Right cardiac atrium (tissue), 5 donors: Measurements from ENCODE around the gene CCNDBP1. TPM values are rescaled to one million over a fixed set of nuclear protein-coding genes. Genes with fewer than 3 reads are reported as not detected.
"Not testable (repeated sequence)": the region's sequence is repeated elsewhere in the genome, so short reads cannot be mapped to it uniquely, and the experiment has no call there.

Experiments
- ATAC-seq, 2 donors: fragments of 200-7000 bp; cut with Tn5 transposase; one replicate each; pipeline versions ENCODE4 v1.8.0 to v1.9.1; 2020; ENCODE audit warnings: moderate library complexity in 2 of 2, mild to moderate bottlenecking in 1 of 2
- DNase-seq, 3 donors: peaks; one replicate each; pipeline ENCODE4 v3.0.0-alpha.2; 2020
- H3K27ac ChIP-seq: one replicate; pipeline ENCODE4 v1.5.1; 2013; ENCODE audit warnings: mild to moderate bottlenecking, low read length, control low read depth, moderate library complexity
- H3K27me3 ChIP-seq: one replicate; pipeline ENCODE4 v1.6.1; 2013; ENCODE audit not compliant: control insufficient read depth, insufficient read depth
- H3K4me1 ChIP-seq: one replicate; pipeline ENCODE4 v1.6.1; 2013; ENCODE audit warnings: low read length; ENCODE audit not compliant: control insufficient read depth, insufficient read depth
- H3K4me3 ChIP-seq: one replicate; pipeline ENCODE4 v1.5.1; 2013; ENCODE audit warnings: low read length, control low read depth
- H3K9me3 ChIP-seq: one replicate; pipeline ENCODE4 v1.6.1; 2013; ENCODE audit warnings: low read length; ENCODE audit not compliant: control insufficient read depth
- WGBS: extraction: QIAGEN DNeasy Blood & Tissue Kit; methylation state at CpG from one replicate; pipeline ENCODE4 v1.1.7; 2013; 5-methylcytosine and 5-hydroxymethylcytosine counted together
- intact Hi-C, 4 donors: fragments of 100-400 bp; cut with DNase I; formaldehyde crosslinking; loops; one replicate each; pipeline versions ENCODE4 v1.11.0 to v1.14.0; 2022 to 2023
- long read RNA-seq, 4 donors: library from polyadenylated mRNA; unstranded; transcript quantifications; one replicate each; pipeline ENCODE4 v2.0.0, GENCODE V29; 2020 to 2021
- polyA plus RNA-seq: library from polyadenylated mRNA; stranded (reverse); fragments of 200-250 nt; gene quantifications from one replicate; pipeline ENCODE4 v1.2.3, GENCODE V29; 2013
- total RNA-seq, 4 donors: library from RNA; stranded (reverse); fragmentation: NEBNext Ultra II Directional; extraction: Animal tissue kit (Norgen Biotek cat#: 25700); gene quantifications; one replicate each; pipeline ENCODE4 v1.2.1, GENCODE V29; 2021
- donor health status: healthy with polysubstance abuse.
- donor health status: DM: no; HTN: yes; CAD: no.
- donor health status: DM: no; HTN: no; CAD: no.
- donor health status: DM: no; HTN: yes; CAD: no; lungs with severe emphysema.
- donor health status: DM: yes; HTN: yes; CAD: no.

CCNDBP1 gene
- total RNA-seq (10 to 100 TPM; 41.4 to 55.6 (median 53.7) TPM), polyA plus RNA-seq (45.7 TPM)
- long read RNA-seq, donor 1, transcript CCNDBP1-201 (11 exons, 3,660 nt): major isoform, 136 of 156 reads
- long read RNA-seq, donor 1, partial matches to known transcripts: 10 of 156 reads
- long read RNA-seq, donor 1, other reads (novel, unspliced or antisense): 8 of 156 reads
- long read RNA-seq, donor 2, transcript CCNDBP1-201 (11 exons, 3,660 nt): major isoform, 43 of 54 reads
- long read RNA-seq, donor 2, partial matches to known transcripts: 3 of 54 reads
- long read RNA-seq, donor 2, other reads (novel, unspliced or antisense): 5 of 54 reads
- long read RNA-seq, donor 3, transcript CCNDBP1-201 (11 exons, 3,660 nt): major isoform, 218 of 260 reads
- long read RNA-seq, donor 3, transcript CCNDBP1-215 (9 exons, 1,356 nt): minor isoform, 5 of 260 reads
- long read RNA-seq, donor 3, transcript CCNDBP1-208 (12 exons, 1,634 nt): minor isoform, 6 of 260 reads
- long read RNA-seq, donor 3, partial matches to known transcripts: 8 of 260 reads
- long read RNA-seq, donor 3, other reads (novel, unspliced or antisense): 17 of 260 reads
- long read RNA-seq, donor 4, transcript CCNDBP1-201 (11 exons, 3,660 nt): major isoform, 47 of 59 reads
- long read RNA-seq, donor 4, partial matches to known transcripts: 8 of 59 reads
- long read RNA-seq, donor 4, other reads (novel, unspliced or antisense): 0 of 59 reads

- intact Hi-C loops: no loop called here
- ATAC-seq (peak; percentile 99), DNase-seq (peak; percentile 98 to 99 (median 99))
- Histone ChIP-seq H3K27ac (peak within 1 kb of the TSS; percentile 88), H3K27me3 (no peaks in the 10 kb centered on the region), H3K9me3 (no peaks in the 10 kb centered on the region), H3K4me1 (peaks cover 3% of the 10 kb centered on the region), H3K4me3 (peak within 1 kb of the TSS; percentile 86)
- under 1% methylated on average over 69 of the region's 69 CpGs for WGBS
These were observed at the start of gene CCNDBP1 for GRCh38 chr15:43185157-43186002. CCNDBP1 (plus strand) TSS chr15:43185403; CDS start chr15:43185499, 96 bp downstream.

GRCh38 chr15:43143203-43143941 is 41.8 kb upstream of the CCNDBP1 start:
- Histone ChIP-seq H3K4me1 (no peaks in the 10 kb centered on the region), H3K27me3 (no peaks in the 10 kb centered on the region), H3K27ac (no peak overlapping the region), H3K9me3 (no peaks in the 10 kb centered on the region), H3K4me3 (no peak overlapping the region)
- DNase-seq (no peak), ATAC-seq (no peak)
- WGBS: 93% methylated on average over 4 of the region's 4 CpGs
- intact Hi-C loops: no loop called here

GRCh38 chr15:43144512-43144911 is 40.7 kb upstream of the CCNDBP1 start:
- H3K27ac ChIP-seq: no peak overlapping the region
- H3K4me3 ChIP-seq: no peak overlapping the region
- no peaks in the 10 kb centered on the region for H3K27me3 ChIP-seq
- H3K4me1 ChIP-seq: no peaks in the 10 kb centered on the region
- H3K9me3 ChIP-seq: no peaks in the 10 kb centered on the region
- no peak for ATAC-seq
- intact Hi-C loops: no loop called here
- DNase-seq: no peak

GRCh38 chr15:43146184-43146583 is 39.0 kb upstream of the CCNDBP1 start:
- Histone ChIP-seq H3K27ac (no peak overlapping the region), H3K27me3 (no peaks in the 10 kb centered on the region), H3K4me1 (no peaks in the 10 kb centered on the region), H3K9me3 (no peaks in the 10 kb centered on the region), H3K4me3 (no peak overlapping the region)
- DNase-seq (no peak), ATAC-seq (no peak)
- 94% methylated on average over 5 of the region's 5 CpGs for WGBS
- intact Hi-C loops: no loop called here

- Histone ChIP-seq H3K4me3 (no peak overlapping the region), H3K27ac (no peak overlapping the region), H3K27me3 (no peaks in the 10 kb centered on the region), H3K9me3 (no peaks in the 10 kb centered on the region), H3K4me1 (no peaks in the 10 kb centered on the region)
- intact Hi-C loops: no loop called here
- ATAC-seq (no peak), DNase-seq (no peak)
- 92% methylated on average over 5 of the region's 5 CpGs for WGBS
These were observed 34.8 kb upstream of the CCNDBP1 start for GRCh38 chr15:43150191-43150929.

GRCh38 chr15:43151688-43152087 is 33.5 kb upstream of the CCNDBP1 start:
- Histone ChIP-seq H3K4me1 (no peaks in the 10 kb centered on the region), H3K9me3 (no peaks in the 10 kb centered on the region), H3K27ac (no peak overlapping the region), H3K4me3 (no peak overlapping the region), H3K27me3 (no peaks in the 10 kb centered on the region)
- ATAC-seq: no peak
- no peak for DNase-seq
- intact Hi-C loops: no loop called here
- WGBS: 93% methylated on average over 2 of the region's 2 CpGs

GRCh38 chr15:43153269-43153668 is 31.9 kb upstream of the CCNDBP1 start:
- Histone ChIP-seq H3K27ac (no peak overlapping the region), H3K4me3 (no peak overlapping the region), H3K27me3 (no peaks in the 10 kb centered on the region), H3K4me1 (no peaks in the 10 kb centered on the region), H3K9me3 (no peaks in the 10 kb centered on the region)
- ATAC-seq (no peak), DNase-seq (no peak)
- intact Hi-C loops: no loop called here

GRCh38 chr15:43165801-43166325 is 19.3 kb upstream of the CCNDBP1 start:
- Histone ChIP-seq H3K9me3 (no peaks in the 10 kb centered on the region), H3K27me3 (no peaks in the 10 kb centered on the region), H3K27ac (no peak overlapping the region), H3K4me3 (no peak overlapping the region), H3K4me1 (no peaks in the 10 kb centered on the region)
- no peak for ATAC-seq
- DNase-seq: no peak
- intact Hi-C loops: no loop called here
- WGBS: 92% methylated on average over 2 of the region's 2 CpGs

- intact Hi-C loops, H3K9me3 ChIP-seq, H3K27me3 ChIP-seq, H3K27ac ChIP-seq, H3K4me1 ChIP-seq, H3K4me3 ChIP-seq, ATAC-seq: not testable (repeated sequence)
- over 99% methylated on average over 26 of the region's 28 CpGs for WGBS
- peak in 1 of 3 donors; percentile 49 for DNase-seq
These were observed 17.9 kb upstream of the CCNDBP1 start for GRCh38 chr15:43167261-43167660.
